Measurements from ENCODE around the gene DUSP15. TPM values are rescaled to one million over a fixed set of nuclear protein-coding genes. Genes with fewer than 3 reads are reported as not detected.

Gene DUSP15
- total RNA-seq, 2 experiments from 2014 or later: not detected

DNA sequence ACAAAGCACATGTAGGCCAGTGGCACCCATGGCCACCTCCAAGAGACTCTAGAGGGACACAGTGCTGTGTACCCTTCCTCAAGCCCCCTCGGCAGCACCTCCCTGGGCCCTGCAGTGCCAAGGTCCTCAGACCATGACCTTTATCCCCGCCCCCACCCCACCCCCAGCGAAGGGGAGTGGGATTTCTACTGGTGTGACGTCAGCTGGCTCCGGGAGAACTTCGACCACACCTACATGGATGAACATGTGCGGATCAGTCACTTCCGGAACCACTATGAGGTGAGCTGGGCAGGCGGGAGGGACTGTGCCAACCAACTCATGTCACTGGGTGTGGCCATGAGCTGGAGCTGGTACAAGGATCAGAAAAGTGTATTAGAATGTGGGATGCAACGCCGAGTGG, 38.1 kb upstream of the DUSP15 start:
- Mint-ChIP-seq H3K36me3 (no peaks in the 10 kb centered on the region), H3K9me3 (no peaks in the 10 kb centered on the region), H3K27me3 (peaks cover 3% of the 10 kb centered on the region), H3K27ac (no peak overlapping the region), H3K4me1 (ENCODE audit: low read depth) (no peaks in the 10 kb centered on the region), H3K4me3 (no peak overlapping the region)
- ChIA-PET POLR2A (no interaction called here), CTCF (interaction anchor here (0.9 to 1.0 kb wide), 2 partner anchors 43 to 56 kb away, joined by 4 read pairs; partner anchors contain the start of gene PDRG1)
- intact Hi-C loops (cut with micrococcal nuclease): no loop called here
- no peak for DNase-seq

DNA sequence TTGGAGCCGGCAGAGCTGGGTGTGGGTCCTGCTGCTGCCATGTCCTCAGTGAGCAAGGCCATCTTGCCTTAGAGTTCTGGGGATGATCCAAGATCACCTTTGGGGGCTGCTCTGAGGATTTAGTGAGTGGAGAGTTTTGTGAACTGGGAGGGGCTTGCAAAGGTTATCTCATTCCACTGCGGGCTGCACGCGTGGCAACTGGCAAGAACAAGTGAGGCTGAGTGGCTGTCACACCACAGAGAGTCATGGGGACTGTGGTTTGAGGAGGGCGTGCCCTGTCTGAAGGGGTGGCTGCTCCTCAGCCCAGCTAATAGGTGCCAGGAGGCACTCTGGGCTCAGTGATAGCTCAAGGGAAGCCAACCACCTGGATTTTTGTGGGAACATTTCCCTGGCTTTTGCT, 37.7 kb upstream of the DUSP15 start:
- Mint-ChIP-seq H3K27me3 (peaks cover 3% of the 10 kb centered on the region), H3K9me3 (no peaks in the 10 kb centered on the region), H3K4me3 (no peak overlapping the region), H3K4me1 (ENCODE audit: low read depth) (no peaks in the 10 kb centered on the region), H3K36me3 (no peaks in the 10 kb centered on the region), H3K27ac (no peak overlapping the region)
- ChIA-PET CTCF (interaction anchor here (0.9 kb wide), 1 partner anchor 44 kb away, joined by 4 read pairs; the partner anchor contains the start of gene PDRG1), POLR2A (no interaction called here)
- no peak for DNase-seq
- intact Hi-C loops (cut with micrococcal nuclease): no loop called here

DNA sequence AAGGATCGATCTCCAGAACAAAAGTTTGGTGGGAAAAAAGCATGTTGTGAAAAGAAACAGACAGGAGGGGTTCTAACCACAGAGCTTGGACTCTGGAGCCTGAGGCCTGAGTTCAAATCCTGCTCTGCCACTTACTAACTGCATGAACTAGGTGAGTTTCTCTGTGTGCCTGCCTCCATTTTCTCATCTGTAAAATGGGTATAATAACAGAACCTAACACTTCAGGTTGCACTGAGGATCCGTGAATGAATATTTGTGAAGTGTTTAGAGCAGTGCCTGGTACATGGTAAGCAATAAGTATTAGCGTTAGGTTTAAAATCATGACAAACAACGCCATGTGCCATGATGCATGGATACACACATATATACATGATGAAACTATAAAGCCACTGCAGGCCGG, 36.7 kb upstream of the DUSP15 start:
- intact Hi-C loops (cut with micrococcal nuclease): no loop called here
- H3K36me3 Mint-ChIP-seq: no peaks in the 10 kb centered on the region

GRCh38 chr20:31906001-31906400, 35.7 kb upstream of the DUSP15 start:
- Mint-ChIP-seq H3K4me3 (no peak overlapping the region), H3K27me3 (peaks cover 3% of the 10 kb centered on the region), H3K36me3 (no peaks in the 10 kb centered on the region), H3K4me1 (ENCODE audit: low read depth) (no peaks in the 10 kb centered on the region), H3K9me3 (no peaks in the 10 kb centered on the region), H3K27ac (no peak overlapping the region)
- ChIA-PET POLR2A (no interaction called here), CTCF (no interaction called here)
- DNase-seq: no peak
- intact Hi-C loops (cut with micrococcal nuclease): no loop called here

More for the DNA sequence above, 36.7 kb upstream of the DUSP15 start:
- Mint-ChIP-seq H3K4me1 (ENCODE audit: low read depth) (no peaks in the 10 kb centered on the region), H3K4me3 (no peak overlapping the region), H3K9me3 (no peaks in the 10 kb centered on the region), H3K27ac (no peak overlapping the region), H3K27me3 (peaks cover 3% of the 10 kb centered on the region)
- ChIA-PET POLR2A (no interaction called here), CTCF (no interaction called here)
- DNase-seq: no peak

DNA sequence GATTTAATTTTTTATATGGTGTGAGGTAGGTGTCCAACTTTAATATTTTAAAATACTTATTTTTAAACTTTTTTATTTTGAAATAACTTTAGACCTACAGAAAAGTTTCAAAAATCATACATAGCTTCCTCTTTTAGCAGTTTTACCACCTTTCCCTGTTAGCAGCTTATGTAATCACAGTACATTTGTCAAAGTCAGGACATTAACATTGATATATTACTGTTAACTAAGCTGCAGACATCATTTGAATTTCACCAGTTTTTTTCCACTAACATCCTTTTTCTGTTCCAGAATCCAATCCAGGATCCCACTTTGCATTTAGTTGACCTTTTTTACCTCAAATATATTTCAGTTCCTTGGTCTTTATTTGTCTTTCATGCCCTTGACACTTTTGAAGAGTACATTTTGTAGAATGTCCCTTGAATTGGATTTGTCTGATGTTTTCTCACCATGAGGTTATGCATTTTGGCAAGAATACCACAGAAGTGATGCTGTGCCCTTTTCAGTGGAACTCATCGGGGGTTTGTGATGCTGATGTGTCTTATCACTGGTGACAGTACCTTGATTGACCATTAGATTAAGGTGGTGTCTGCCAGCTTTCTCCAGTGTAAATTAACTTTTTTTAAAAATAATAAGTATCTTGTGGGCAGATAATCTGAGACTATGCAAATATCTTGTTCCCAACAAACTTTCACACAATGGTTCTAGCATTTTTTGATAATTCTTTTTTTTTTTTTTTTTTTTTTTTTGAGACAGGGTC, 33.5 kb upstream of the DUSP15 start:
- Mint-ChIP-seq H3K27me3 (peaks cover 5% of the 10 kb centered on the region), H3K4me1 (ENCODE audit: low read depth) (no peaks in the 10 kb centered on the region), H3K9me3 (no peaks in the 10 kb centered on the region), H3K36me3 (no peaks in the 10 kb centered on the region), H3K4me3 (no peak overlapping the region), H3K27ac (no peak overlapping the region)
- ChIA-PET CTCF (no interaction called here), POLR2A (no interaction called here)
- intact Hi-C loops (cut with micrococcal nuclease): no loop called here
- no peak for DNase-seq

GRCh38 chr20:31901615-31902014, 31.3 kb upstream of the DUSP15 start:
- intact Hi-C loops (cut with micrococcal nuclease): no loop called here
- CTCF ChIA-PET: no interaction called here
- H3K27me3 Mint-ChIP-seq: peaks cover 6% of the 10 kb centered on the region
- H3K36me3 Mint-ChIP-seq: no peaks in the 10 kb centered on the region
- H3K9me3 Mint-ChIP-seq: no peaks in the 10 kb centered on the region
- H3K4me1 Mint-ChIP-seq (ENCODE audit: low read depth): no peaks in the 10 kb centered on the region
- DNase-seq: no peak
- POLR2A ChIA-PET: no interaction called here
- H3K4me3 Mint-ChIP-seq: no peak overlapping the region
- no peak overlapping the region for H3K27ac Mint-ChIP-seq

DNA sequence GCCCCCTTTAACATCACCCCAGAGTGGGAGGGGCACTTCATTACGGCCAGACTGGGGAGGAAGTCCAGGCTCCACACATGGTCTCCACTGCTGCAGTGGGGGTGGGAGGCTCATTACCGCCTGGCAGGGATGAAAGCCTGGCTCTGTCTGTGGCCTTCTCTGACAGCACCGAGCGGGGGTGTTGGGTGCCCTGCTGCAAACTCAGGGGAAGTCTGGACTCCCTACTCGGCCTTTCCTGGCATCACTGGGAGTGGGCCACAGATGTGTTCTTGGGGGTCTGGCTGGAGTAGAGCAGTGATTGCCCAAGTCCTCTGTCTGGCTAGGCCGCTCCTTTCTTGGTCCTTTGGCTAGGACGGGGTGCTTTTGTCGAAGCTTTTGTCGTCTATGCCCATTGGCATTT, 27.2 kb upstream of the DUSP15 start:
- CTCF ChIA-PET: interaction anchor here (1.3 kb wide), 1 partner anchor 51 kb away, joined by 3 read pairs; no protein-coding TSS in a partner anchor
- no peaks in the 10 kb centered on the region for H3K9me3 Mint-ChIP-seq

DNA sequence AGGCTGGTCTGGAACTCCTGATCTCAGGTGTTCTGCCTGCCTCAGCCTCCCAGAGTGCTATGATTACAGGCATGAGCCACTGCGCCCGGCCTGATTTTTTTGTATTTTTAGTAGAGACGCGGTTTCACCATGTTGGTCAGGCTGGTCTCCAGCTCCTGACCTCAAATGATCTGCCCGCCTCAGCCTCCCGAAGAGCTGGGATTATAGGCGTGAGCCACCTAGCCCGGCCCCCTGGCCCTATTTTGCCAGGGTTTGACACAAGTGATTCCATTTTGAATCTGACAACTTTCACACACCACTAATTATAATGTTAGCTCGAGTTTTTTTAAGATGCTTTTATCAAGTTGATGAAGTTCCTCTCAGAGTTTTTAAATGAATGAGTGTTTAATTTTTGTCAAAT, 25.7 kb upstream of the DUSP15 start:
- ChIA-PET CTCF (no interaction called here), POLR2A (no interaction called here)
- Mint-ChIP-seq H3K9me3 (no peaks in the 10 kb centered on the region), H3K27me3 (peaks cover 3% of the 10 kb centered on the region), H3K27ac (no peak overlapping the region), H3K4me3 (no peak overlapping the region), H3K36me3 (no peaks in the 10 kb centered on the region), H3K4me1 (ENCODE audit: low read depth) (no peaks in the 10 kb centered on the region)
- no peak for DNase-seq
- intact Hi-C loops (cut with micrococcal nuclease): no loop called here

More for the DNA sequence above, 27.2 kb upstream of the DUSP15 start:
- Mint-ChIP-seq H3K27me3 (peaks cover 3% of the 10 kb centered on the region), H3K27ac (no peak overlapping the region), H3K4me1 (ENCODE audit: low read depth) (no peaks in the 10 kb centered on the region), H3K4me3 (no peak overlapping the region), H3K36me3 (no peaks in the 10 kb centered on the region)
- no peak for DNase-seq
- POLR2A ChIA-PET: no interaction called here
- intact Hi-C loops (cut with micrococcal nuclease): no loop called here

- H3K9me3 Mint-ChIP-seq: no peaks in the 10 kb centered on the region
- intact Hi-C loops (cut with micrococcal nuclease): no loop called here
- peaks cover 1% of the 10 kb centered on the region for H3K27me3 Mint-ChIP-seq
- no peaks in the 10 kb centered on the region for H3K4me1 Mint-ChIP-seq (ENCODE audit: low read depth)
- DNase-seq: no peak
- no peak overlapping the region for H3K27ac Mint-ChIP-seq
- POLR2A ChIA-PET: no interaction called here
- H3K36me3 Mint-ChIP-seq: no peaks in the 10 kb centered on the region
- CTCF ChIA-PET: interaction anchor here (1.3 kb wide), 1 partner anchor 49 kb away, joined by 3 read pairs; no protein-coding TSS in a partner anchor
- H3K4me3 Mint-ChIP-seq: no peak overlapping the region
Observed at GRCh38 chr20:31894980-31895675, 24.8 kb upstream of the DUSP15 start.

- no peak overlapping the region for H3K27ac Mint-ChIP-seq
- ChIA-PET CTCF (interaction anchor here (1.8 to 2.0 kb wide), 2 partner anchors 36 to 38 kb away, joined by 6 read pairs; no protein-coding TSS in a partner anchor), POLR2A (interaction anchor here (0.5 kb wide), 1 partner anchor 1727 kb away, joined by 3 read pairs; no protein-coding TSS in a partner anchor)
- H3K9me3 Mint-ChIP-seq: no peaks in the 10 kb centered on the region
- intact Hi-C loops (cut with micrococcal nuclease): no loop called here
- no peak for DNase-seq
- no peak overlapping the region for H3K4me3 Mint-ChIP-seq
- H3K4me1 Mint-ChIP-seq (ENCODE audit: low read depth): no peaks in the 10 kb centered on the region
- H3K36me3 Mint-ChIP-seq: no peaks in the 10 kb centered on the region
- H3K27me3 Mint-ChIP-seq: peaks cover 3% of the 10 kb centered on the region
Observed at GRCh38 chr20:31890646-31891045, 20.3 kb upstream of the DUSP15 start.

DNA sequence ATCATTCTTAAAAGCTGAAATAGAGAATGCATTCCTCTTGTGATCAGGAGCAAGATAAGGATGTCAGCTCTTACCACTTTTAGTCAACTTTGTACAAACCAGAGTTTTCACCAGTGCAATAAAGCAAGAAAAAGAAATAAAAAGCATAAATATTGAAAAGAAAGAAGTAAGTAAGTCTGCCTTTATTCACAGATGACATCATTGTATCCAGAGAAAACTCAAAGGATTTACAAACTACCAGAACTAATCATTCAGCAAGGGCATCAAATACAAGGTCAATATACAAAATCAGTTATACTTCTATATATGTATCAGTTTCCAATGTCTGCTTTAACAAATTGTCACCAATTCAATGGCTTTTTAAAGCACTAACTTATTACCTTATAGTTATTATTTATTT, 13.5 kb upstream of the DUSP15 start:
- peaks cover 5% of the 10 kb centered on the region for H3K27me3 Mint-ChIP-seq

DNA sequence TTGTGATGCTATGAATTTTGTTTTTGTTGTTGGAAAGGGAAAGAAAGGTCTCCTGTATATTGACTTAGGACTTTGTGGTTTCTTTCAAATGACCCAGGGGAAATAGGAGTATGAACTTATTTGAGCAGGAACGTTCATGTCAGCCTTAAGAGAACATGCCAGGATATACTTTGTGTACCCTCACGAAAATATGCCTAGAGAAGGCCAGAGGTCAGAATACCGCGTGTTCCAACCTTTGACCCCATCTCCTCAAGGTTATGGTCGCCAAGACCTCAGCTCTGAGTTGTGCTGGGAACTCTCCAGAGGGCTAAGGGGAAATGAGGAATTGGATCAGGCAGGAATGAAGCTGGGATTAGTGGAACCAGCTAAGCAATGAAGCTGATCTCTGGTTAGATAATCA, 11.6 kb upstream of the DUSP15 start:
- CTCF ChIA-PET: interaction anchor here (1.7 kb wide), 1 partner anchor 69 kb away, joined by 6 read pairs; the partner anchor contains the start of gene PDRG1
- peaks cover 4% of the 10 kb centered on the region for H3K27me3 Mint-ChIP-seq
- no peak for DNase-seq
- intact Hi-C loops (cut with micrococcal nuclease): no loop called here
- peaks cover 9% of the 10 kb centered on the region for H3K4me1 Mint-ChIP-seq (ENCODE audit: low read depth)
- H3K36me3 Mint-ChIP-seq: no peaks in the 10 kb centered on the region
- POLR2A ChIA-PET: no interaction called here
- H3K9me3 Mint-ChIP-seq: no peaks in the 10 kb centered on the region
- no peak overlapping the region for H3K27ac Mint-ChIP-seq
- no peak overlapping the region for H3K4me3 Mint-ChIP-seq

More for the DNA sequence above, 13.5 kb upstream of the DUSP15 start:
- Mint-ChIP-seq H3K9me3 (no peaks in the 10 kb centered on the region), H3K4me3 (no peak overlapping the region), H3K27ac (no peak overlapping the region), H3K4me1 (ENCODE audit: low read depth) (peaks cover 9% of the 10 kb centered on the region), H3K36me3 (no peaks in the 10 kb centered on the region)
- POLR2A ChIA-PET: no interaction called here
- intact Hi-C loops (cut with micrococcal nuclease): no loop called here
- CTCF ChIA-PET: no interaction called here
- DNase-seq: no peak
